Left ventricle myocardium inferior (tissue), 1 donor: ENCODE results near the gene CYP4A22. TPM values are rescaled to one million over a fixed set of nuclear protein-coding genes. Genes with fewer than 3 reads are reported as not detected.
"Not testable (repeated sequence)": the region's sequence is repeated elsewhere in the genome, so short reads cannot be mapped to it uniquely, and the experiment has no call there.

Experiments
- DNase-seq: peaks from one replicate; pipeline ENCODE4 v3.0.0-alpha.2; 2020
- H3K27ac ChIP-seq: fragments of 200-600 bp; replicated peaks from 2 replicates; pipeline ENCODE4 v1.8.0; 2021
- H3K27me3 ChIP-seq: fragments of 200-600 bp; 2 replicates; pipeline ENCODE4 v1.8.0; 2021; ENCODE audit warnings: low read depth
- H3K36me3 ChIP-seq: fragments of 200-600 bp; 2 replicates; pipeline ENCODE4 v1.8.0; 2021
- H3K4me1 ChIP-seq: fragments of 200-600 bp; 2 replicates; pipeline ENCODE4 v1.8.0; 2021
- H3K4me3 ChIP-seq: fragments of 200-600 bp; 2 replicates; pipeline ENCODE4 v1.8.0; 2021; ENCODE audit warnings: mild to moderate bottlenecking, moderate library complexity
- H3K9me3 ChIP-seq: fragments of 200-600 bp; replicated peaks from 2 replicates; pipeline ENCODE4 v1.8.0; 2021
- CTCF ChIP-seq: fragments of 200-600 bp; IDR thresholded peaks from 2 replicates; pipeline ENCODE4 v1.8.0; 2021; ENCODE audit warnings: antibody characterized with exemption, mild to moderate bottlenecking, borderline replicate concordance
- intact Hi-C: fragments of 100-400 bp; cut with micrococcal nuclease; formaldehyde crosslinking; loops from one replicate; pipeline ENCODE4 v1.11.0; 2022
- total RNA-seq: library from RNA; stranded (reverse); fragmentation: NEBNext Ultra II Directional; extraction: Animal tissue kit (Norgen Biotek cat#: 25700); gene quantifications from one replicate; pipeline ENCODE4 v1.2.1, GENCODE V29; 2021
- donor health status: DM: no; HTN: yes; CAD: no; lungs with severe emphysema.

Gene CYP4A22
- total RNA-seq, 1 donor from 2014 or later, result not detected

- H3K4me3 ChIP-seq, result no peak overlapping the region
- H3K4me1 ChIP-seq, result no peaks in the 10 kb centered on the region
- H3K36me3 ChIP-seq, result no peaks in the 10 kb centered on the region
- no peak for TF ChIP-seq CTCF
- intact Hi-C loops, result no loop called here
- H3K27ac ChIP-seq, result no peak overlapping the region
- peaks cover 13% of the 10 kb centered on the region for H3K27me3 ChIP-seq
- peaks cover 5% of the 10 kb centered on the region for H3K9me3 ChIP-seq
- DNase-seq, result no peak
These were observed 829 bp downstream of the CYP4A22 start for GRCh38 chr1:47137925-47138615.

DNA sequence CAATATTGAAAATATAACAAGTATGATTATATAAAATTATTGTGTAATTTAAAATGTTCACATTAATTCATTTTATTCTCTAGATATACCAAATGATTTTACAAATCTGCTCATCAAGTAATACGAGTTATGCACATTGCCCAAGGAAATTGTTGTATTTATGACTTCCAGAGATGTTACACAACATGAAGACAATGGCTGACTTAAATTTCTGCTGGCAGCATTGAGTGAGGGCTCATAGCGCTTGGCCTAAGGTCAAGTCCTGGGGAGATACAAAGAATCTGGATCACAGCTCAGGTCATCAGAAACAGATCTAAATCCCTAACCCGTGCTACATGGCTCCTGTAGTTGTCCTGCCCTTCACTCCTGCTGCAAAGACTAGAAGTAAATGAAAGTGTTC is 3.1 kb downstream of the CYP4A22 start:
- H3K27ac ChIP-seq, H3K4me3 ChIP-seq, H3K9me3 ChIP-seq, H3K4me1 ChIP-seq, H3K36me3 ChIP-seq, intact Hi-C loops, DNase-seq: not testable (repeated sequence)
- H3K27me3 ChIP-seq, result peaks cover 13% of the 10 kb centered on the region

DNA sequence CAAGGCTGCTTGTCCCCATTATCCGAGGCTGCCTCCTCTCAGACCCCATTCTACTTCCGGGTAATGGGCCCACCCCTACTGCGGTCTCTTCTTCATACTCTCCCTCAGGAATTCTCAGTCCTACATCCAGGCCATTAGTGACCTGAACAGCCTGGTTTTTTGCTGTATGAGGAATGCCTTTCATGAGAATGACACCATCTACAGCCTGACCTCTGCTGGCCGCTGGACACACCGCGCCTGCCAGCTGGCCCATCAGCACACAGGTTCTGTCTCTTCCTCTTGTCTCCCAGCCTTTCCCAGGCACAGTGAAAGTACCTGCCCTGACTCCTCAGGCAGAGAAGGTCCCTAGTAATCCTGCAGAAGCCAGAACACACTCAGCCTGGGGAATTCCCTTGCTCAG is 6.4 kb downstream of the CYP4A22 start:
- TF ChIP-seq CTCF, result peak; percentile 28
- H3K4me3 ChIP-seq, intact Hi-C loops, H3K27me3 ChIP-seq, H3K36me3 ChIP-seq, DNase-seq, H3K4me1 ChIP-seq, H3K27ac ChIP-seq, H3K9me3 ChIP-seq: not testable (repeated sequence)

DNA sequence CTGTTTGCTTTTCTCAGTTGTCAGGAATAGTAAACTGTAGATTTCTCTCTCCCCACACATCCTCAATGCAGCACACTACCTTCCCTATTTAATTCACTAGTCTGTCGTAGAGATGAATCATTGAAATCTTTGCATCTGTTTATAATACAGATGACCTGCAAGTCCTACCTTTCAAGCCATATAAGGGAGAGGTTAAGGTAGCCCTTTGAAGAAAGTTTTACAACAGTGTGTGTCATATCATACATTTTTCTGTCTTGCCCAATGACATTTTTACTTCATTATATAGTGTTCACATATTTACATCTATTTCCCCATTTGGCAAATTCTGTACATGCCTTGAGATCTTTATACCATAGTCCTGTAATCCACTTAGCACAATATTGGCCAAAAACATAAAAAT is 9.3 kb downstream of the CYP4A22 start:
- H3K27ac ChIP-seq, H3K4me3 ChIP-seq, H3K4me1 ChIP-seq, DNase-seq, intact Hi-C loops, H3K9me3 ChIP-seq, H3K36me3 ChIP-seq: not testable (repeated sequence)
- peaks cover 28% of the 10 kb centered on the region for H3K27me3 ChIP-seq

DNA sequence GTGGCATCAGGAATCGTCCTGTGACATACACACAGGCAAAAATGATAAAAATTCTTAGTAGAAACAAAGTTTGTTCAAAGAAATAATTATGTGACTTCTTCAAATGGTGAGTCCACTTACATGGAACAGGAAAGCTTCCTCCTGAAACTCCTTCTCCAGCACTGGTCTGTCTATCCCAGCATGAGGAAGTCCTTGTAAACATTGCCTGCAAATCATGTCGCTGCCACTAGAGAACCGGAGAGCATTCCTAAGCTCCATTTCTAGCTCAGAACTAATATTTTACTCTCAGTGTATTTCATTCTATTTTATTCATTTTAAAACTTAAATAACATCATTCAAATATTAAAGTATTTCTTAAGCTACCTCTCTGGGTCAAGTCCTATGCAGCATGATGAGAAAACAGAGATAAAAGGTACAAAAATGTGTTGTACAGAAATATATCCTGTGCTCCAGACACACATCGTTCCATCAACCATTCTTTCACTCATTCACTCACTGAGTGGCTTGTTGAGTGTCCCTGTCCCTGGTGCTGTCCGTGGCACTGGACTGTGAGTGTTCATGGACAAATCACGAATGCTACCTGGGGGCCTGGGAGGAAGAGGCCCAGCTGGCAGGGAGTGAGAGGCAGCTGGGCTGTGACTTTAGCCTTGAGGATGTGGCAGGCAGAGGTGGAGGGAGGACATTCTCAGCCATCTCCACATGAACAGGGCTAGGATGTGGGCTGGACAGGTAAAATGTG is 10.0 kb downstream of the CYP4A22 start:
- Histone ChIP-seq H3K9me3 (no peaks in the 10 kb centered on the region), H3K36me3 (no peaks in the 10 kb centered on the region), H3K27ac (no peak overlapping the region), H3K4me3 (no peak overlapping the region), H3K27me3 (peaks cover 35% of the 10 kb centered on the region), H3K4me1 (no peaks in the 10 kb centered on the region)
- no peak for DNase-seq
- intact Hi-C loops, result no loop called here
- no peak for TF ChIP-seq CTCF

DNA sequence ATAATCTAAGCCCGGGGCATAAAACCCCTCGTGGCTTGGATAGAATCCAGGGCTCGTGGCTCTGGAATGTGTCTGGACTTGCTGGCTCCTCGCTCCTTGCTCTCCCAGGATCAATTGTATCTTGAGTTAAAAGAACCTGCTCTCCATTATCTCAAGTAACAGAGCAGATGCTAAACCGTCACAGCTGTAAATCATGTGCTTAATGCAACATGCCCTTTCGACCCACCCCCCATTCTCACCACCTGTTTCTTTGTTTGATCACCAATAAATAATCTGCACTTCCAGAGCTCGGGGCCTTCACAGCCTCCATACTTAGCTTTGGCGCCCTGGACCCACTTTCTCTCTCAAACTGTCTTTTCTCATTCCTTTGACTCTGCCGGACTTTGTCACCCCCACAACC is 11.9 kb downstream of the CYP4A22 start:
- H3K4me1 ChIP-seq, H3K9me3 ChIP-seq, H3K36me3 ChIP-seq, H3K4me3 ChIP-seq, H3K27ac ChIP-seq, intact Hi-C loops, DNase-seq: not testable (repeated sequence)
- peaks cover 53% of the 10 kb centered on the region for H3K27me3 ChIP-seq

DNA sequence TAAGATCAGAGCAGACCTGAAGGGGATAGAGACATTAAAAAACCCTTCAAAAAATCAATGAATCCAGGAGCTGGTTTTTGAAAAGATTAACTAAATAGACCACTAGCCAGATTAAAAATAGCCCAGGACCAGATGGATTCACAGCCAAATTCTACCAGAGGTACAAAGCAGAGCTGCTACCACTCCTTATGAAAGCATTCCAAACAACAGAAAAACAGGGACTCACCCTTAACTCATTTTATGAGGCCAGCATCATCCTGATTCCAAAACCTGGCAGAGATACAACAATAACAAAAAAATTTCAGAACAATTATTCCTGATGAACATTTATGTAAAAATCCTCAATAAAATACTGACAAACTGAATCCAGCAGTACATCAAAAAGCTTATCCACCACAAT is 19.2 kb downstream of the CYP4A22 start:
- Histone ChIP-seq H3K9me3 (peaks cover 37% of the 10 kb centered on the region), H3K27me3 (peaks cover 38% of the 10 kb centered on the region)
- DNase-seq, H3K4me3 ChIP-seq, H3K36me3 ChIP-seq, H3K4me1 ChIP-seq, H3K27ac ChIP-seq, intact Hi-C loops: not testable (repeated sequence)

- intact Hi-C loops, DNase-seq, H3K4me3 ChIP-seq, H3K36me3 ChIP-seq, H3K27ac ChIP-seq, H3K4me1 ChIP-seq: not testable (repeated sequence)
- peaks cover 40% of the 10 kb centered on the region for H3K9me3 ChIP-seq
- peaks cover 30% of the 10 kb centered on the region for H3K27me3 ChIP-seq
These were observed 20.7 kb downstream of the CYP4A22 start for GRCh38 chr1:47157957-47158356.
